Amniotic stem cell (primary cell): ENCODE measurements around the gene SORBS2.
"Not testable (repeated sequence)": the region's sequence is repeated elsewhere in the genome, so short reads cannot be mapped to it uniquely, and the experiment has no call there.

Experiments
- DNase-seq: peaks from one replicate; lab custom pipeline; 2025; lab: John Stamatoyannopoulos, UW

Gene SORBS2

GRCh38 chr4:185559251-185559914 is 252.6 kb downstream of the SORBS2 start:
- not testable (repeated sequence) for DNase-seq

DNA sequence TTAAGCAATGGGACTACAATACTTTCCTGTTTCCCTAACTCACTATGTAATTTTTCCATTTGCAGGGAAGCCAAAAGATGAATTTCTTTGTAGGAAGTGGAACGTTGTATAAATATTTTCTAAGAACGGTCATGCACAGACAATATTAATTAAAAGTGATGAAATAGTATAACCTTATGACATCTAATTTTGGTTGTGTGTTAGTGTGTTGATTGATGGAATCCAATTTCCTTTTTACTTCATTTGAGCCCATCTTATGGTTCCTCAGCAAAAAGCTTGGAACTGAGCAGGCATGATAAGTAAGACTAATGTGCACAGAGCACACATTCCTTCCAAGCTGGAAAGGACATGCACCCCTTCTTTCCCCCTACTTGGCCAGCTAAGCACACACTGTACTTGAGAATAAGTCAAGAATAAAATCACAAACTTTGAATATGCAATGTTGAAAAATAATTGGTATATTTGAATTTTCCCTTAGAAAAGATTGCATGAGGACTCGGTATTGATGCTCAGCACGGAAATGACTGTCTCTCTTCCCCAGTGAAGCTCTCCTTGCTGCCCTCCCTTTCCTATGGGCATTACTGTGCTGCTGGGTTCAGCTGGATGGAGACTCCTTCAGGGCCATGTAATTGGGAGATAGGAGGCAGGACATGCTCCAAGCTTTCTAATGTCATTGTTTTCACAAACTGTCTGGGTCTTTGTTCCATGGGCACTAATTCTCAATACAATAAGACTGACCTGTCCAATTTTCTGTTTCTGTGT is 257.4 kb downstream of the SORBS2 start:
- DNase-seq = no peak

DNA sequence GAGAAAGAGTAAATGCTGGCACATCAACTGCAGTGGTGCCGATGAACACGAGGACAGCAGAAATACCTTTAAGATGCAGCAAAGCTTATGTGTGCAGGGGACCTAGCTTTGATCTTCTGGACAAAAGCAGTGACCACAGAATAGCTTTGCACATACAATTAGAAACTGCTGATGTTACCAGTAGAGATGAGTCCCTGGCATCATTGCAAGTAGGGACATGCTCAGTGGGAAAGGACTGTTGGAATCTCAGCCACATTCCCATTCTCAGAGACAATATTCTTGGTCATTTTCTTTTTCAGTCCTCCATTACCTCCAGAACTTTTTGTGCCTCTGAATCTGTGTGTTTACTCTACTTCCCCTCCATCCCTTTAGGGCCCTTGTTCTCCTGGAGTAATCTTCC is 259.7 kb downstream of the SORBS2 start:
- DNase-seq = no peak

DNA sequence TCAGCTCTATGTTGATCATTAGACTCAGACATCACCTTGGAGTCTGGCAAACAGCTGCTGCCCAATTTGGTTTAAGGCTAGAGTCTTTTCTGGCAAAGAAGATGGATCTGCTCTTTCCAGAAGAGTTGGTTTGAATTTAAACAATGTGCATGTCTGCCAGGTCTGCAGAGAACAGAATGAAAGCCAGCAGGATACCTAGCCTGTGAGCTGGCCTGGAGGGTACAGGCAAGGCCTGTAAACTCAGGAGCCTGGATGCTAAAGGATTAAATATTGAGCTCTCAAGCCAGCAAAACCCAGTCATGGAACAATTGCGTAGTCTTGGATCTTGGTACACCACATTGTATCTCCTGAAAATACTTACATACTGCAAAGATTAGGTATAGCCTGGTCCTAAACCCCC is 261.1 kb downstream of the SORBS2 start:
- DNase-seq = no peak

DNA sequence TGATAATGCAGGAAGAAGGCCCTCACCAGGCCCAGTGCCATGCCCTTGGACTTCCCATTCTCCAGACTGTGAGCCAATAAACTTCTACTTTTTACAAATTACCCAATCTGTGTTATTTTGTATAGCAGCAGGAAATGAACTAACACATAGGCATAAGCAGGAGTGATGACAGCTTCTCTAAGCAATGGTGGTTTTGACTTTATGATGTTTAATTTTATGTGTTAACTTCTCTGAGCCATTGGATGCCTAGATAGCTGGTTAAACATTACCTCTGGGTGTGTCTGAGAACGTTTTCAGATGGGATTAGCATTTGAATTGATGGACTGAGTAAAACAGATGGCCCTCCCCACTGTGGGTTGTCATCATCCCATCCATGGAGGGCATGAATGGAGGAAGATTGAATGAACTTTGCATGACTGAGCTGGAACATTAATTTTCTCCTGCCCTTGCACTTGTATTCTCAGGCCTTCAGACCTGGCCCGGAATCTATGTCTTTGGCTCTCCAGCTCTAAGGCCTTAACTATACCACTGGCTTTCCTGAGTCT is 262.8 kb downstream of the SORBS2 start:
- no peak for DNase-seq

DNA sequence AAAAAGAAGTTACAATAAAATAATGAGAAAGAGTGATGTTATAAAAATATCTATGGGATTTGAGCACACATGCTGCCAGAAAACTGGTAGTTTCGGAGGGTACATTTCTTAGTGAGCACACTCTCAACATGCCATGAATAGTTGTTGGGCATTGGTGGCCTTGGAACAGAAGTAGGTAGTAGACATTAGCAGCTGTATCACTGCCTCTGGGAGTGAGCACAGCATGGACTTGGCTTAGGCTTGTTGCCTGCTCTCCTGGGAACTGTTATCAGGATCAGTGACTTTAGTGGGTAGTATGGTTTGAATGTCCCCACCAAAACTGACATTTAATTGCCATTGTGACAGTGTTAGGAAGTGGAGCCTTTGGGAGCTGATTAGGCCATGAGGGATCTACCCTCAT is 263.4 kb downstream of the SORBS2 start:
- no peak for DNase-seq

DNA sequence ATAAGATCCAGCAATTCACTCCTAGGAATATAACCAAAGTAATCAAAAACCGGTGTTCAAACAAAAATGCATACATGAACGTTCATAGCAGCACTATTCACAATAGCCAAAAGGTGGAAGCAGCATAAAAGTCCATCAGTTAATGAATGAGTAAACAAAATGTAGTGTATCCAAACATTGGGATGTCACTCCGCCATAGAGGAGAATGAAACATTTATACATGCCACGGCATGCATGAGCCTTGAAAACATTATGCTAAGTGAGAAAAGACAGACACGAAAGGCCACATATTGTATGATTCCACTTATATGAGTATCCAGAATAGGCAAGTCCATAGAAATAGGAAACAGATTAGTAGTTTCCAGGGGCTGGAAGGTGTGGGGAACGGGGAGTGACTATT is 265.7 kb downstream of the SORBS2 start:
- DNase-seq = no peak

DNA sequence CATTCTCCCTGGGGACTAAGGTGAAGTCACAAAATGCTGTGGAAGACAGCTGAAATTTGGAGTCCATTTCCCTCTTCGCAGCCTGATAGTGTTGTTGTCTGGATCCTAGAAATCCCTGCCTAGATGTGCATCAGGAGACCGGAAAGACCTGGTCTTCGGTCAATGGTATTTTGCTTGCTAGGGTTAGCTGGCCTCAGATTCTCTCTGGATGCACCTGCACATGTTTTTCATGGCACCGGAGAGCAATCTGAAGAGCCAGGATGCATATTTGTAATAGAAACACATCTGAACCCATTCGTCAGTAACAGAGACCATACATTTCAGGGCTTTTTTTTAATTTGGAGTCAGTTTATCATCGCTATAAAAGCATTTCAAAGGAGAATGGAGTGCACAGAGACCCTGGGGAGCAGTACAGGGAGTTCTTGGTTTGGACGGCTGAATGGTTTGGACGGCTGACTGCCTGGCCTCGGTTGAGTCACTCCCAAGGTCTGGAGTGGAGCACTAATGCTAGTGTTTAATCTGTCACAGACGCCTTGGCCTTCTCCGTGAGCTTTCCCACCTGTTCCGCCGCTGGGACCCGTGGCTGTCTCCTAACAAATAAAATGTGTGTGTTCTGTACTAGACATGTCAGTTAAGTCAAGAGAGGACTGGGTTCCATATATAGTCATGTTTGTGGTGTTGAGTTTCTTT is 269.2 kb downstream of the SORBS2 start:
- DNase-seq = no peak

DNA sequence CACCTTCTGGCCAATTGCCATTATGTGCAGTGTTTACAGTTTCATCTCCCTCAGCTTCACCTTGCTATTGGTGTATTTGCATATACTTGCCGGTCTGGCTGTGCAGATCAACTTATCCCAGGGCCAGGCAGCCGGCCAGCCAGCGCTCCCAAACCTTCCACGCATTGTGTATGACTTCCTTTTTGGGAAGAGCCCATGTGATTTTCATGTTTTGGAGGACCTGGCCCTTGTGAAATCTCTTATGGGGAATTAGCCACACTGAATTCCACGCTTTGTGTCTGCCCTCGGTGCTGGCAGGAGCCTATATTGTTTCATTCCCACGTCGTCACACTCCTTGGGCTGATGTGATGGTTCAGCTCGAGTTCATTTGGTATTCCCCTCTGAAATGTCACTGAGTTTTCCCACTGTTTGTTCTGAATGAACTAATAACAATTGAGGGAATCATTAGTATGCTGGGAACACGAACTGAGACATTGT is 270.7 kb downstream of the SORBS2 start:
- DNase-seq = no peak

- no peak for DNase-seq
These were observed 271.4 kb downstream of the SORBS2 start for GRCh38 chr4:185540487-185541120.

GRCh38 chr4:185540040-185540439 is 272.0 kb downstream of the SORBS2 start:
- no peak for DNase-seq

DNA sequence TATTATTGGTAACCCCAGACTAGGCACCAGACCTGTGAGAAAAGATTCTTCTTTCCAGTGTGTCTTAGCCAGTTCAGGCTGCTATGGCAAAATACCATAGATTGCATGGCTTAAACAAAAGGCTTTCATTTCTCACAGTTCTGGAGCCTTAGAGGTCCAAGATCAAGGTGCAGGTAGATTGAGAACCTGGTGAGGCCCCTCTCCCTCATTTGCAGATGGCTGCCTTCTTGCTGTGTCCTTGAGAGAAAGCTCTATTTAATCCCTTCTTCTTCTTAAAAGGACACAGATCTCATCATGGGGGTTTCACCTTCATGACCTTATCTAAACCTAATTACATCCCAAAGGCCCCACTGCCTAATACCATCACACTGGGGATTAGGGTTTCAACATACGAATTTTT is 273.2 kb downstream of the SORBS2 start:
- no peak for DNase-seq

- DNase-seq = no peak
These were observed 275.6 kb downstream of the SORBS2 start for GRCh38 chr4:185536411-185536709.

DNA sequence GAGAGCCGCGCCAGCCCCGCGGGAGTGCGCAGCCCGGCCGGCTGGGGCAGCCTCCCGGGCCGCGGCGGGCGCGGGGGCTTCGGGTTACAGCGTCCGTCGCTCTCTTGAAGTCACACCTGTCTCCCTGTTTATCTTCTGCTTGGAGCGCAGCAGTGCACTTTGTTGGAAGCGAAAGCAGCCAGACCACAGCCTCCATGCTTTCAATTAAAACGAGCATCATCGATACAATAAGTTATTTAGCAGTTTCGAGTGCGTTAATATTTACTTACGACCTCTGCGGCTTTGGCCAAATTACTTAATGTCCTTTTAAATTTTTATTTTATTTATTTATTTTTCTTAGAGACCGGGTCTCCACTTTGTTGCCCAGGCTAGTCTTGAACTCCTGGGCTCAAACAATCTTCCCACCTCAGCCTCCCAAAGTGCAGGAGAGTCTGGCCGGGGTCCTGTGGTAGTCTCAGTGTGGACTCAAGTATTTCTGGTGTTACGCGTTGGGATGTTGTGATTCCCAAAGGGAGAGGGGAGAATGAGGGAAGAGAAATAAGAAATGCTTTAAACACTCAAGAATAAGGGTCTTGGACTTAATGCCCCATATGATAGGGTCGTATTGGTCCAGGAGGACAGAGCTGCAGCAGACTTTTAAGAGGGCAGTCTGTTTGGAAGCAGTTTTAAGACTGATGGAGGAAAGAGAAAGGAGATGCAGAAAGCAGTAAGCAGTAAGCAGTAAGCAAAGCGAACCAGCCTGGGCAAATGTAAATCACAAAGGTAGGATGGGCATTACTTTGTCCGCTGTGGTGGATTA is 276.2 kb downstream of the SORBS2 start:
- DNase-seq = peak; percentile 16
